CD4-positive, alpha-beta T cell treated with Interleukin-6 at 100 ng/mL for 8 hours (primary cell): ENCODE results near the gene CR1.
"Not testable (repeated sequence)": the region's sequence is repeated elsewhere in the genome, so short reads cannot be mapped to it uniquely, and the experiment has no call there.

ENCODE experiments used
- DNase-seq: peaks from one replicate; pipeline ENCODE4 v3.0.0-alpha.2; 2020; ENCODE audit warnings: mixed read lengths, low spot score

CR1 gene

DNA sequence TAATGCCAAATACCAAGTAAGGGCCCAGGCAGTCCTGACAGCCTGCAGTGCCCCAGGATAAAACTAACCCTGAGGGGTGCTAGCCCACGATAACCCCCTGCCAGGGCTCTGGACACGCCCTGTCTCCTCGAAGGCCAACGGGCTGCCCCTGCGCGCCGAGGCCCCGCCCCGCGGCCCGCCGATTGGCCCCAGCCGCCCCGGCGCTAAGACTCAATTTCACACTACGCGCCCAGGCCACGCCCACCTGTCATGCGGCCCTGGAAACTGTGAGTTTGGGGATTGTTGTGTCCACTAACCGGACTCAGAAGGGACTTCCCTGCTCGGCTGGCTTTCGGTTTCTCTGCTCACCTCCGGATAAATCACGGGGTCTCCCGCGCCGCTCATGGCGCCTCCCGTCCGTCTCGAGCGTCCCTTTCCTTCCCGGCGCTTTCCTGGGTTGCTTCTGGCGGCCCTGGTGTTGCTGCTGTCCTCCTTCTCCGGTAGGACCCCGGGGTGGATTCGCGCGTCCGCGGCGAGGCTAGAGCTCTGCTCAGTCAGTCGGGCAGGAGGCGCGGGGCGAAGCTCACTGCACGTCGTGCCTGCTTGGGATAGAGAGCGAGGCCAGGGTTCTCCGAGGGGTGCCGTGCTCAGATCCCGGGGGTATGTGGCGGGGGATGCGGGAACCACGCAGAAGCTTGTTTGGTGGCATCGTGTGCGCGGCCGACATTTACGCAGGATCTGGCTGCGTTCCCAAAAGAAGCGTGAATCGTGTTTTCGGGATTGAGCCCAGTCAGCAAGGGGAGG is 149.1 kb downstream of the CR1 start, which contains the start of gene CR1L:
TSS of gene CR1L (plus strand) at position 282 of the 783 bp plus-strand sequence. CDS start at position 383, 101 bp downstream.
- peak; percentile 44 for DNase-seq

- DNase-seq = no peak
Observed at GRCh38 chr1:207645635-207646081, 149.7 kb downstream of the CR1 start.

DNA sequence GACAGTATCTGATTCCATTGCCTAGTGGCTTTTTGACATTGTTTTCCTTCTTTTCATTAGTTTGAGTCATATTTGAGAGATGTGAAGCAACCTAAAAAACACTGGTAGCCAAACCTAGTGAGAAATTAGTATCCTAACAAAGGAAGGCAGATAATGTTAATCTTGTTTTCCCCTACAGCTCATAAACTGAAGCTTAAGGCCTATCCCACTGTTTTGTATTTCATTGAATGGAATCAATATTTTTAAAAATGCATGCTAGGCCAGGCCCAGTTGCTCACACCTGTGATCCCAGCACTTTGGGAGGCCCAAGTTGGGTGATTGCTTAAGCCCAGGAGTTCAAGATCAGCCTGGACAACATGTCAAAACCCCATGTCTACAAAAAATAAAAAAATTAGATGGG is 150.2 kb downstream of the CR1 start:
- no peak for DNase-seq

- no peak for DNase-seq
Observed at GRCh38 chr1:207646944-207647579, 151.1 kb downstream of the CR1 start.

DNA sequence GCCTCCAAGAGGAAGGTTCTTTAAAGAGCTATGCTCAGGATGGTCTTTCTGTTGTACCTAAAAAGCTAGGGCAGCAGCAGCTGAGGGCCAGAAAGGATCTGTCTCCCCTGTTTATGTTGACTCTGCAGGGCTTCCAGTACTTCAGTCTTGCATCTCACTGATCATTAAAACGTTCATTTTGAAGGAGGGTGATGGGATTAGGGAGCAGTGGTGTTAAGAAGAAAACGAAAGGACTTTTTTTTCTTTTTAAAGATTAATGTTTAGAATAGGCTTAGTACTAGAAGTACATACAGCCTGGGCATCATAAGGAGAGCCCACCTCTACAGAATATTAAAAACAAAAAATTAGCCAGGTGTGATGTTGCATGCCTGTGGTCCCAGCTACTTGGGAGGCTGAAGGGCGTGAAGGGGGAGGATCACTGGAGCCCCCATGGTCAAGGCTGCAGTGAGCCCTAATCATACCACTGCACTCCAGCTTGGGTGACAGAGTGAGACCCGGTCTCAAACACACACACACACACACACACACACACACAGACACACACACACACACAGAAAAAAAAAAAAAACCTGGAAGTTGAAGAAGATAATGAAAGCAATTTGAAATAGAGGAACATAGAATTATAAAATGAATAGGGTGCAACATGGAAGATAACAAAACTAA is 151.8 kb downstream of the CR1 start:
- no peak for DNase-seq

GRCh38 chr1:207648334-207649209 is 152.6 kb downstream of the CR1 start:
- DNase-seq = no peak

DNA sequence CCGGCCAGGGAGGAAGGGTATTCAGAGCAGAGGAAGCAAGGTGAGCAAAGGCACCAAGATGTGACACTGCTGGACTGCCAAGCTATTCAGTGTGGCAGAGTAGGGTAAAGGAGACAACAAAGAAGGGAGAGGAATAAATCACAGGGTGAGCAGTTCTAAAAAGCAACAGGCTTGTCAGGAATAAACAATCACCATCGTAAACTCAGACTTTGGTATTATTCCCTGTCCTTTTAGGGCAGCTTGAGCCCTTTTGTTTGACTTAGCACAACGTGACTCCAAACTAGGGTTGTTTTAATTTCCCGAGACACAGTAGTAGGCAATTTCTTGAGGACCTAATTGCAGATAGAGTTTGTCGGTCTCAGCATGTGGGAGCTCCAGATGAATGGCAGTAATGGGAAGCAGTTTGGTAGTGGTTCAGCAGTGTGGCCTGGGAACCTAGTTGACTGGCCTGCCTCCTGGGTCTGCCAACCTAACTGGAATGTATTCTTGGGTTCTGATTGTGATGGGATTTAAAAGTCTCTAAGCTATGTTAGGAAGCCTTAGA is 153.3 kb downstream of the CR1 start:
- DNase-seq = no peak

DNA sequence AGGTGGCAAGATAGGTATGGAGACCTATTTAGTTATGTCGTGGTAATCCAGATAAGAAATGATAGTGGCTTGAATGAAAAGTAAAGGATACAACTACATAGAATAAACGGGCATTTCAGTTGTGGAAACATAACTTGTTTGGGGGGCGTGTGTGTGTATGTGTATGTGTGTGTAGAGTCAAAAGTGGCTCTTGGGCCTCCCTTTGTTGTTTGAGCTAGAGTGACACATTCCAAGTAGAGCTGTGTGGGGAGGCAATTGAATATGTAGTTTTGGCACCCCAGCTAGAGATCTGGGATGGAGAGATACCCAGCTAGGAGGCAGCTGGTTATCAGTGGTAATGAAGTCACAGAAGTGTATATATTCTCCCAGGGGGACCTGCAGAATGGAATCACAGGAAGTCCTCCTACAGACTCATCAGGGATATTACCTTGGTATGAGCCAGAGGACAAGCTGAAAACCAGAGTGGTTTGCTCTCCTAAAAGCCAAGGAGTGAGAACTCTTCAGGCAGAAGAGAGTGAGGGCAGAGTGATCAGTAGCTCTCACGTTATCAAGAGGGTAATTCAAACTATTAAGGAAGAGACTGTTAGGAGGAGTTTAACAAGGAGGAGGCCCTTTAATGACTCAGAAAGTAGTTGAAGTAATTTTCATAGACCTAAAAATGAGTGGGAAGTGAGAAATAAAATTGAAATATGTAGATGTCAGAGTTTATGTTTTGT is 154.1 kb downstream of the CR1 start:
- no peak for DNase-seq

DNA sequence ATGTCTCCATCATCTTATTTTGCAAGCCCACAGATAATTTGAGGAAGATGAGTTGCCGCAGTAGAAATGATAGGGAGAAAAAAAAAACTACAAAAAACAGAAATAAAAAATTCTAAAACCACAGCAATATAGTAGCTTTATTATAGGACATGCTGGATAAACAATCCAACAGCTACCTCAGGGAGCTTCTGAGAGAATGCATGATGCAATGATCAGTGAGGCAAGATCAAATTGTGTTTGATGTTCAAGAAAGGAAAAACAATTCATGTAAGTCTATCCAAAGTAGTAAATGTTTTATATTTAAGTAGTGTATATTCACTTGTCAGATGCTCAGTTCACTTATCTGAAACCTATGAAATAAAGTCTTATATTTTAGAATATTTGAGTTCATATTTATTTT is 155.6 kb downstream of the CR1 start:
- no peak for DNase-seq

- DNase-seq = no peak
Observed at GRCh38 chr1:207654320-207654719, 158.4 kb downstream of the CR1 start.

DNA sequence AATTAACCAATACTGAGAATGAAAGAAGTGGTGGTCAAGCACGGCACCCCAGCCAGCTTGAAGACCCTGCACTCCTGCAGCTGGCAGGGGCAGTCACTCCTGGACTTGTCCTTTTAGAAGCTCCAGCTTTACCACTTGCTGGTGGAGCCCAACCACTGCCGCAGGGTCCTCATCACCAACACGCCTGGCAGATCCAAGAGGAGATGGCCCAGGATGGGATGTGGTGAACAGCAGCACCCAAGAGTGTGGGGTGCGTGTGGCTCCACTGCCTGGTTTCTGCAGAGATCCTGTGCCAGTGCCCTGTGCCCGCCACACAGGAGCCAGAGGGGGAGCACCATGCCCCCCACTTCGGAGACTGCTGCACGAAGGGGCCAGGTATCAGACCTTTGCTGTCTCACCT is 162.5 kb downstream of the CR1 start:
- no peak for DNase-seq

DNA sequence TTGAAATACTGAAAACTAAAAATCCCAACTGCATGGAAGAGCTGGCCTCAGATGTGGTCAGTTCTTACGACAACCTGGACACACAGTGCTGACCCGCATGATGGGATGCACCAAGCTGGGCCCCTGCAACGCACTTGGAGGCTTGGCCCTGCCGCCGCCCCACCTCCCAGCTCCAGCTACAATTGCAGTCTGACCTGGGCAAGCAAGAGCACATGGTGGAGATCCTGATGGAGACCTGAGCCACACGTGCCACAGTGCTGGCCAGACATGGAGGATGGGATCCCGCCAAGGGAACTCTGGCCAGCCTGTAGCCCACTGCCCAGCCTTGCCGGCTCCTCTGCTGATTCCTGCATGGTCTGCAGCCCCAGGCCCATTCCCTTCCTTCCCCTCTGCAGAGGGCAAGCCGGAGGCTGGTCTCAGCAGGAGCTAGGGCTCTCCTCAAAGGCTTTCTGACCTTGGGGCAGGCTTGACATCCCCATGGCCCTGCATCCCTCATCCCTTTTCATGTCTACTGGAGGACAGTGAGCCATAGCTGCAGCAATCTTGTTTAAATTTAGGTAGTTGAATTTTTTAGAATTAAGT is 163.0 kb downstream of the CR1 start:
- no peak for DNase-seq

- no peak for DNase-seq
Observed at GRCh38 chr1:207659545-207660153, 163.7 kb downstream of the CR1 start.

- DNase-seq = not testable (repeated sequence)
Observed at GRCh38 chr1:207661420-207661819, 165.5 kb downstream of the CR1 start.

DNA sequence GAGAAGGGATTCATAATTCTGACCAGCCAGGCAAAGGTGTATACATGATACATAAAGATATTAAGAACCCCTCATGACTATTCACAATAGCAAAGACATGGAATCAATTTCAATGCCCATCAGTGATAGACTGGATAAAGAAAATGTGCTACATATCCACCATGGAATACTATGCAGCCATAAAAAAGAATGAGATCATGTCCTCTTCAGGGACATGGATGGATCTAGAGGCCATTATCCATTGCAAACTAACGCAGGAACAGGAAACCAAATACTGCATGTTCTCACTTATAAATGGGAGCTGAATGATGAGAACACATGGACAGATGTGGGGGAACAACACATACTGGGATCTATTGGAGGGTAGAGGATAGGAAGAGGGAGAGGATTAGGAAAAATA is 170.4 kb downstream of the CR1 start:
- no peak for DNase-seq

GRCh38 chr1:207669528-207670009 is 173.6 kb downstream of the CR1 start:
- no peak for DNase-seq

DNA sequence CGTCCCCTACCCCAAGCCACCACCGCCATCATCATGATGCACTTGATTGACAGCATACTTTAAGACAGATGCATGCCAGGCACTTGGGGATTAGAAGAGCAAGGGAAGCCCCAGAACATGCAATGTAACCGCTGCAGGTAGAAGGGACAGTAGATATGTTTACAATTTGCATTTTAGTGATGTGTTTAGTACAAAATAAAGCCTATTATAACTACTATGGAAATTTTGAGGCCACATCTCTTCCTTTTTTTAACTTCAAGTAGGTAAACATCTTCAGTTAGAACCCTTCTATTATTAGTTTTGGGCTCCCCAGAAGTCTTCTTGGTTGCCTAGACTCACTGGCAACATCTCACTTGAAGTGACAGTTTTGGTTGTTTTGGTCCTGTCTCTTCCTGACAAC is 174.2 kb downstream of the CR1 start:
- no peak for DNase-seq

GRCh38 chr1:207670997-207671396 is 175.0 kb downstream of the CR1 start:
- DNase-seq = no peak

DNA sequence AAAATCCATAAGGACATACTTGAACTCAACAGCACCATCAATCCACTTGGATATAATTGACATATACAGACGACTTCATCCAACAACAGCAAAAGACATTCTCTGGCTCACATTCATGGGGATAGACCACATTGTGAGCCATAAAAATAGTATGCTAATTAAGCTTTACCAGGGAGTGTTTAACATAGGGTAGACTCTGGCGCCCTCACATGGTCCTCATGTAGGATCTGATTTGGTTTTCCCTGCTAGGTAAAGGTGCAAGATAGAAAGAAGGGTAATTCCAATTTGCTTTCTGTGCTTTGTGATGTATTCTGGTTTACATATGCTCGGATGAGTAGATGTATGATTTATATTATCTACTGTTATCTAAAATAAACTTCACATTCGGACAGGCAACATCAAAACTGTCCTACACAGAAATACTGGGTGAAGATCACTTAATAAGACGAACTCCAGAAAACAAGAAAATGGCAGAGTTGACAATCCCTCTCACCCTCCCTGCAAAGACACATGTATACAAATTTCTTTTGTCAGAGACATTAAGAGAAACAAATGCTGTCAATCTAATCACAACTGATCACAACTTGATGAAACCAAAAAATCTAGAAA is 176.7 kb downstream of the CR1 start:
- no peak for DNase-seq

- DNase-seq = no peak
Observed at GRCh38 chr1:207673399-207673798, 177.4 kb downstream of the CR1 start.
